ENCODE results near the gene RPL27A. TPM values are rescaled to one million over a fixed set of nuclear protein-coding genes. Genes with fewer than 3 reads are reported as not detected.

RPL27A gene
- total RNA-seq: 1,000 to 10,000 TPM in 1 of 2 donors, 100 to 1,000 TPM in 1; 320 to 1,209 TPM

DNA sequence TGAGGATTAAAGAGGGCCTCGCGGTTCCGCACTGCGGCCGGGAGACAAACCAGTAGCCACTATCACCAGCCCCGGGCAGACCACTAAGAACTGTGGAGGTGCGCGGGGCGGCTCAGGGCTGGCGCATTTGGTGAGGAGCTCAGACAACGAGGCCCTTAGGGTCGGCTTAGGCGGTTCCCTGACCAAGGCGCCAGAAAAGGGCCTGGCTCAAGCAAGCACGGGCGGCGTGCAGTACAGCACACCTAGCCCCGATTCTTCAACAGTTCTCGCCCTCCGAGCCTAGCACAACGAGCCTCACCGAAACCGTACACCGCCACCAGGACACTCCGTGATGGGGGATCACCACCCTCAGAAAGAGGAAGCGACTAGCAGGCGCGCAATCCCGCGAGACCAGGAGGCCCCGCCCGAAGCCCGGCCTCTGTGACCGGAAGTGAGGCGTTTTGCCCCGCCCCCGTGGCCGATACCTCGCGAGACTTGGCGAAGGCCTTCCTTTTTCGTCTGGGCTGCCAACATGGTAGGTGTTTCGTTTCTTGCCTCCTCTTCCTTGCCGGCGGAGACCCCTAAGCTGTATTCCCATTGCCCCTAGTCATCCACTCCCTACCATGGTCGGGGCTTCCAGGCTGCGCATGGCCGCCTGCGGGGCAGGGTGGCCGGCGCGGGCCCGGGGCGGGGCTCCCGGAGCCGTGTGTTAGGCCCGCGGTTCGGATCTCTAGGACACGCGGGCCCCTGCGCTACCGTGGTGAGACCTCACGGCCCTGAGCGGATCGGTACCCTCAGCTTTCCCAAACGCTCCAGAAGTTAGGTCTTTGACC is at the start of gene RPL27A, which contains the start of gene TRIM66:
Gene RPL27A (plus strand): TSS at position 490 of the 812 bp plus-strand sequence. CDS start 22 bp downstream, at position 512.
Gene TRIM66 (minus strand): TSS at position 363 of the 812 bp plus-strand sequence. CDS start 10,391 bp downstream, outside the sequence.
- Histone ChIP-seq H3K27me3 (no peaks in the 10 kb centered on the region), H3K4me1 (peaks cover 39% of the 10 kb centered on the region), H3K27ac (peak within 1 kb of the TSS; percentile 83 to 96 (median 93)), H3K4me3 (peak within 1 kb of the TSS; percentile 68 to 85), H3K36me3 (replicated peaks in 1 of 2; ENCODE audit: insufficient read depth in 1 of 2, low read depth in 2 of 2) (peaks cover 0 to 12% of the 10 kb centered on the region in 2 donors), H3K9me3 (no peaks in the 10 kb centered on the region)
- intact Hi-C loops (cut with DNase I): no loop called here
- DNase-seq (peak; percentile 98 to 99 (median 98)), ATAC-seq (peak; percentile 98)
- TF ChIP-seq POLR2A (IDR thresholded peaks at IDR 0.05): peak; percentile 93 to 99 (median 99)
- TF ChIP-seq, protein P1, sequence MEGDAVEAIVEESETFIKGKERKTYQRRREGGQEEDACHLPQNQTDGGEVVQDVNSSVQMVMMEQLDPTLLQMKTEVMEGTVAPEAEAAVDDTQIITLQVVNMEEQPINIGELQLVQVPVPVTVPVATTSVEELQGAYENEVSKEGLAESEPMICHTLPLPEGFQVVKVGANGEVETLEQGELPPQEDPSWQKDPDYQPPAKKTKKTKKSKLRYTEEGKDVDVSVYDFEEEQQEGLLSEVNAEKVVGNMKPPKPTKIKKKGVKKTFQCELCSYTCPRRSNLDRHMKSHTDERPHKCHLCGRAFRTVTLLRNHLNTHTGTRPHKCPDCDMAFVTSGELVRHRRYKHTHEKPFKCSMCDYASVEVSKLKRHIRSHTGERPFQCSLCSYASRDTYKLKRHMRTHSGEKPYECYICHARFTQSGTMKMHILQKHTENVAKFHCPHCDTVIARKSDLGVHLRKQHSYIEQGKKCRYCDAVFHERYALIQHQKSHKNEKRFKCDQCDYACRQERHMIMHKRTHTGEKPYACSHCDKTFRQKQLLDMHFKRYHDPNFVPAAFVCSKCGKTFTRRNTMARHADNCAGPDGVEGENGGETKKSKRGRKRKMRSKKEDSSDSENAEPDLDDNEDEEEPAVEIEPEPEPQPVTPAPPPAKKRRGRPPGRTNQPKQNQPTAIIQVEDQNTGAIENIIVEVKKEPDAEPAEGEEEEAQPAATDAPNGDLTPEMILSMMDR (IDR thresholded peaks at IDR 0.05): peak in 4 of 7 experiments; percentile 33 to 63 (median 48)
- 0 to 1% methylated on average over 12 to 67 of the region's 67 CpGs for WGBS, 2 donors

DNA sequence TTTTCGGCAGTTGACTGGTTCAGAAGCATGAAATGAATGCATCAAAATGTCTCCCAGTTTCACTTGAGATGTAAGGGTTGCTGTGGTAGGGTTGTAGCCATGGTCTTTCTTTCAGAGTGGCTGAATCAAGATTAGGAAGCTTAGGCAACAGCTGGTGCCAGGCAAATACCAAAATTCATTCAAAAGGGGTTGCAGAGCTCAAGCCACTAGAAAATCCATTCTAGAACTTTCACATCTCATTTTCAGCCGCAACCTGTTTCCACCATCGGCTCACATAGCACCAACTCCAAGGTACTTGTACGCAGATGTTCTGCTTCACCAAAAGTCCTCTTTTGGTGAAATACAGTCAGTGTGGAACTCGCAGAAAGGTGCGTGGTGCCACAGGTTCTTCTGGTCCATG is 48.1 kb upstream of the RPL27A start:
- H3K4me3 ChIP-seq: no peak overlapping the region
- intact Hi-C loops (cut with DNase I): no loop called here
- WGBS, 2 donors: 91 to 94% methylated on average over 6 of the region's 6 CpGs
- no peaks in the 10 kb centered on the region for H3K36me3 ChIP-seq (replicated peaks in 1 of 2; ENCODE audit: insufficient read depth in 1 of 2, low read depth in 2 of 2)
- H3K9me3 ChIP-seq: no peaks in the 10 kb centered on the region
- no peaks in the 10 kb centered on the region for H3K4me1 ChIP-seq
- ATAC-seq (no peak), DNase-seq (no peak)
- H3K27ac ChIP-seq: no peak overlapping the region
- TF ChIP-seq, protein P1 (IDR thresholded peaks at IDR 0.05): no peak
- no peak for TF ChIP-seq POLR2A (IDR thresholded peaks at IDR 0.05)
- H3K27me3 ChIP-seq: no peaks in the 10 kb centered on the region

DNA sequence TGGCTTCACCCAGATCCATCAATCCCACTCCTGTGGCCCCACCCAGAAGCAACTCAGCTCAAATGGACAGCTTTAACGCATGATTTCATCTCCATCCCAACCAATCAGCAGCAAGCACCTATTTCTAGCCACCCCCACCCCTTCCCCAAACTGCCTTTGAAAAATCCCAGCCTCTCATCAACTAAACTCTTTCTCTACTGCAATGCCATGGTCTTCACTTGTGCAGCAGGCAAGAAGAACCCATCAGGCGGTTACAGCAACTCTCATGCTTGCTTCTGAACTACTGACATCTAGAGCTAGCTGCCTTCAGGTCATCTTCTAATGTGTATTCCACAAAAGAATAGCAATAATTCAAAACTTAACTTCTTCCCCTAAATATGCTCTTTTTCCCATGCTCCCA is 46.5 kb upstream of the RPL27A start:
- no peak overlapping the region for H3K4me3 ChIP-seq
- no peak overlapping the region for H3K27ac ChIP-seq
- 94 to 98% methylated on average over 2 of the region's 2 CpGs for WGBS, 2 donors
- no peaks in the 10 kb centered on the region for H3K27me3 ChIP-seq
- intact Hi-C loops (cut with DNase I): no loop called here
- TF ChIP-seq, protein P1 (IDR thresholded peaks at IDR 0.05): no peak
- no peak for DNase-seq
- peaks cover 0 to 2% of the 10 kb centered on the region in 2 donors for H3K36me3 ChIP-seq (replicated peaks in 1 of 2; ENCODE audit: insufficient read depth in 1 of 2, low read depth in 2 of 2)
- H3K4me1 ChIP-seq: no peaks in the 10 kb centered on the region
- H3K9me3 ChIP-seq: no peaks in the 10 kb centered on the region
- ATAC-seq: no peak

DNA sequence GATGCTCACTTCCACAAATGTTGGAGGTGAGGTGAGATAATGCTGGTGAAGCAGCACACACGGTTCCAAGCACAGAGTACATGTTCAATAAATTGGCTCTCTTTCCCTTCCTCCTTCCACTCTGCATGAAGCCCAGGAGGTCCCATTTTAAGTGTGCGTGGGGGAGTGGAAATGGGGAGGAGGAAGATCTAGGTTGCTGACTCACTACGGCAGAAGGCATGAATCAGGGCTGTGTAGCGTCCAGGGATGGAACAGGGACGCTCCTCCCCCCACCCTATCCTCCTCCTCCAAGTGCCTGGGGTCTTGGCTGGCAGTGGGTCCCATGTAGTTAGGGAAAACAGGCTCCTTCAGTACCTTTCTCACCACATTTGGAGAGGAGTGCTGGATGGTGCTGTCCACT is 44.3 kb upstream of the RPL27A start:
- H3K9me3 ChIP-seq: no peaks in the 10 kb centered on the region
- no peak overlapping the region for H3K27ac ChIP-seq
- ATAC-seq (no peak), DNase-seq (no peak)
- intact Hi-C loops (cut with DNase I): no loop called here
- no peaks in the 10 kb centered on the region for H3K27me3 ChIP-seq
- 86 to 87% methylated on average over 5 of the region's 5 CpGs for WGBS, 2 donors
- H3K36me3 ChIP-seq (replicated peaks in 1 of 2; ENCODE audit: insufficient read depth in 1 of 2, low read depth in 2 of 2): peaks cover 0 to 5% of the 10 kb centered on the region in 2 donors
- H3K4me1 ChIP-seq: no peaks in the 10 kb centered on the region
- H3K4me3 ChIP-seq: no peak overlapping the region
- no peak for TF ChIP-seq POLR2A (IDR thresholded peaks at IDR 0.05)
- TF ChIP-seq, protein P1 (IDR thresholded peaks at IDR 0.05): no peak
